K562 (cell line): ENCODE results near the gene EIF3I. TPM values are rescaled to one million over a fixed set of nuclear protein-coding genes. Genes with fewer than 3 reads are reported as not detected.
A peak's percentile ranks its signal among the peaks of the same experiment; 100 is the strongest.

Source experiments
- CGGBP1 ChIP-seq: fragments of 250-450 bp; sonication (Bioruptor Pico); IDR thresholded peaks from 2 replicates; pipeline ENCODE4 v1.9.0; 2021; ENCODE audit warnings: mild to moderate bottlenecking
- CLOCK ChIP-seq: fragments of 250-450 bp; sonication (Bioruptor Pico); IDR thresholded peaks from 2 replicates; pipeline ENCODE4 v1.4.0; 2020; ENCODE audit warnings: mild to moderate bottlenecking, moderate library complexity, borderline replicate concordance
- GABPB2 ChIP-seq: fragments of 250-450 bp; sonication (Bioruptor Pico); conservative IDR thresholded peaks from 2 replicates; pipeline ENCODE4 v1.5.1; 2021; ENCODE audit warnings: mild to moderate bottlenecking
- KAT7 ChIP-seq: sonication (generic); formaldehyde crosslinking; IDR thresholded peaks from 2 replicates; pipeline ENCODE4 v1.8.0; 2022; ENCODE audit warnings: missing genetic modification reagents, mild to moderate bottlenecking, borderline replicate concordance
- KLF1 ChIP-seq: fragments of 450-650 bp; IDR thresholded peaks from 2 replicates; pipeline ENCODE4 v1.6.1; 2016; ENCODE audit warnings: missing genetic modification characterization, missing compliant biosample characterization
- MEIS2 ChIP-seq: fragments of 450-650 bp; IDR thresholded peaks from 2 replicates; pipeline ENCODE4 v1.6.1; 2014; ENCODE audit warnings: mild to moderate bottlenecking; ENCODE audit not compliant: partially characterized antibody
- NELFE ChIP-seq: IDR thresholded peaks from 2 replicates; pipeline ENCODE4 v1.6.1; 2011; ENCODE audit warnings: mild to moderate bottlenecking; ENCODE audit not compliant: insufficient read depth, insufficient read length
- PHF8 ChIP-seq: fragments of 200-600 bp; sonication (generic); IDR thresholded peaks from 2 replicates; pipeline ENCODE4 v1.6.1; 2012; ENCODE audit warnings: mixed run types, mild to moderate bottlenecking, inconsistent platforms, low read length, moderate library complexity, borderline replicate concordance
- POLR2A ChIP-seq: fragments of 450-650 bp; conservative IDR thresholded peaks from 2 replicates; pipeline ENCODE4 v1.6.1; 2016
- POLR2AphosphoS5 ChIP-seq: IDR thresholded peaks from 2 replicates; pipeline ENCODE4 v1.6.1; 2011; ENCODE audit warnings: mild to moderate bottlenecking, low read depth, low read length, moderate library complexity; ENCODE audit not compliant: control insufficient read depth, insufficient read depth
- RBM34 ChIP-seq: fragments of 200-400 bp; formaldehyde crosslinking; IDR thresholded peaks from 2 replicates; pipeline ENCODE4 v1.6.1; 2018; ENCODE audit warnings: low read length, borderline replicate concordance; ENCODE audit not compliant: insufficient read depth
- SAFB ChIP-seq: fragments of 200-400 bp; formaldehyde crosslinking; IDR thresholded peaks from 2 replicates; pipeline ENCODE4 v1.6.1; 2017; ENCODE audit warnings: low read depth, low read length, borderline replicate concordance
- SIN3A ChIP-seq, 2 experiments: fragments of 150-350 bp in 1 of 2; IDR thresholded peaks; 2 replicates each; pipeline ENCODE4 v1.6.1; 2011 to 2016; ENCODE audit warnings: borderline replicate concordance in 2 of 2, low read depth in 2 of 2, low read length in 2 of 2, mild to moderate bottlenecking in 2 of 2, moderate library complexity in 2 of 2; ENCODE audit not compliant: control insufficient read depth in 1 of 2
- TAF1 ChIP-seq: IDR thresholded peaks from 2 replicates; pipeline ENCODE4 v1.6.1; 2011; ENCODE audit warnings: mild to moderate bottlenecking, low read length, moderate library complexity; ENCODE audit not compliant: insufficient read depth, control insufficient read depth, severe bottlenecking; ENCODE audit errors: extremely low read depth
- UBTF ChIP-seq, 2 experiments: IDR thresholded peaks; 2 replicates each; pipeline ENCODE4 v1.6.1; 2012; ENCODE audit warnings: improper control_type of control experiment in 2 of 2, low read depth in 2 of 2, low read length in 2 of 2, borderline replicate concordance in 1 of 2
- VEZF1 ChIP-seq: fragments of 200-800 bp; sonication (Bioruptor generic); IDR thresholded peaks from 2 replicates; pipeline ENCODE4 v1.6.1; 2017; ENCODE audit warnings: missing genetic modification characterization, missing compliant biosample characterization
- ZNF146 ChIP-seq: IDR thresholded peaks from one replicate; pipeline ENCODE4 v1.6.1; 2018; ENCODE audit warnings: missing compliant biosample characterization; ENCODE audit not compliant: unreplicated experiment
- ZNF586 ChIP-seq: fragments of 450-650 bp; formaldehyde crosslinking; conservative IDR thresholded peaks from 2 replicates; pipeline ENCODE4 v1.4.0; 2020; ENCODE audit warnings: mild to moderate bottlenecking, moderate library complexity
- ZNF717 ChIP-seq: fragments of 250-450 bp; sonication (Bioruptor Pico); IDR thresholded peaks from 2 replicates; pipeline ENCODE4 v1.5.0; 2021
- ZSCAN29 ChIP-seq: fragments of 450-650 bp; IDR thresholded peaks from 2 replicates; pipeline ENCODE4 v1.6.1; 2017
- polyA plus RNA-seq, 8 experiments: library from polyadenylated mRNA; depleted of rRNA in 4 of 8; stranded (reverse) in 5 of 8; unstranded in 3 of 8; fragments of >200 nt; fragmentation: Nextera tagmentation in 2 of 8; fragmentation: Illumina TruSeq in 1 of 8; extraction: Ambion mirVana in 2 of 8; extraction: Trizol in 1 of 8; gene quantifications; 2 replicates each; pipeline versions ENCODE4 v1.2.1 to v1.2.3, GENCODE V29; 2011 to 2014; ENCODE audit warnings: inconsistent platforms in 1 of 8, missing spikeins in 1 of 8
- total RNA-seq, 7 experiments: library from RNA; depleted of rRNA in 6 of 7; stranded (reverse); fragments of >200 nt in 6 of 7; fragmentation: Illumina TruSeq in 2 of 7; extraction: Trizol in 2 of 7; gene quantifications; 2 replicates each; pipeline versions ENCODE4 v1.2.1 to v1.2.3, GENCODE V29; 2011 to 2021; ENCODE audit warnings: low replicate concordance in 1 of 7

Gene EIF3I
- total and polyA plus RNA-seq, 9 of the 15 experiments (the other 6 are each of a cell fraction or from before 2014, with no cell fraction given): 414 to 1,526 (median 635) TPM

- TF ChIP-seq SIN3A (IDR thresholded peaks at IDR 0.05; ENCODE audit: borderline replicate concordance in 2 of 2, control insufficient read depth in 1 of 2, low read depth in 2 of 2, low read length in 2 of 2) (peak; percentile 44 to 58; a peak in 2 of 4 replicates), RBM34 (no peak), ZNF717 (CRISPR knock-in tag) (no peak), NELFE (no peak), MEIS2 (no peak), ZNF146 (CRISPR knock-in tag) (no peak), KAT7 (CRISPR knock-in tag) (0 out of 2 replicates have a peak, but pooled peaks have one; percentile 62), ZNF586 (CRISPR knock-in tag) (no peak), TAF1 (peak; percentile 73), VEZF1 (CRISPR knock-in tag) (peak; percentile 46; the same call in 1 of the 2 replicates), SAFB (no peak), PHF8 (peak; percentile 46; the same call in 1 of the 2 replicates), CGGBP1 (CRISPR knock-in tag) (no peak), CLOCK (CRISPR knock-in tag) (no peak), UBTF (IDR thresholded peaks at IDR 0.05; ENCODE audit: borderline replicate concordance in 1 of 2, low read depth in 2 of 2, low read length in 2 of 2) (peak in 1 of 2 experiments; percentile 64; a peak in 1 of 4 replicates), POLR2AphosphoS5 (peak; percentile 62; the same call in 1 of the 2 replicates), POLR2A (peak; percentile 70), KLF1 (tag) (0 out of 2 replicates have a peak, but pooled peaks have one; percentile 47), ZSCAN29 (no peak; the same call in 1 of the 2 replicates), GABPB2 (no peak)
Measured at GRCh38 chr1:32201011-32201855, 21.0 kb upstream of the EIF3I start (continued).
